ENCODE measurements around the gene SPATA32.
A peak's percentile ranks its signal among the peaks of the same experiment; 100 is the strongest.

SPATA32 gene

GRCh38 chr17:45246338-45246737, 15.6 kb downstream of the SPATA32 start:
- DNase-seq (ENCODE audit: low read depth) = no peak

- DNase-seq (ENCODE audit: low read depth) = no peak
These were observed 16.9 kb downstream of the SPATA32 start for GRCh38 chr17:45244725-45245656.

- no peak for DNase-seq (ENCODE audit: low read depth)
These were observed 18.1 kb downstream of the SPATA32 start for GRCh38 chr17:45243750-45244149.

GRCh38 chr17:45242029-45242414, 19.9 kb downstream of the SPATA32 start:
- no peak for DNase-seq (ENCODE audit: low read depth)

- no peak for DNase-seq (ENCODE audit: low read depth)
These were observed 20.4 kb downstream of the SPATA32 start for GRCh38 chr17:45241328-45242028.

- no peak for DNase-seq (ENCODE audit: low read depth)
These were observed 21.0 kb downstream of the SPATA32 start for GRCh38 chr17:45240905-45241327.

- no peak for DNase-seq (ENCODE audit: low read depth)
These were observed 23.6 kb downstream of the SPATA32 start for GRCh38 chr17:45238155-45238774.

- no peak for DNase-seq (ENCODE audit: low read depth)
These were observed 24.2 kb downstream of the SPATA32 start for GRCh38 chr17:45237686-45238085.

- DNase-seq (ENCODE audit: low read depth) = no peak
These were observed 25.6 kb downstream of the SPATA32 start for GRCh38 chr17:45236282-45236606.

- peak; percentile 76 for DNase-seq (ENCODE audit: low read depth)
These were observed 26.2 kb downstream of the SPATA32 start for GRCh38 chr17:45235416-45236281.

GRCh38 chr17:45234641-45235415, 27.1 kb downstream of the SPATA32 start:
- DNase-seq (ENCODE audit: low read depth) = no peak

GRCh38 chr17:45233423-45233924, 28.4 kb downstream of the SPATA32 start:
- DNase-seq (ENCODE audit: low read depth) = no peak

- no peak for DNase-seq (ENCODE audit: low read depth)
These were observed 29.1 kb downstream of the SPATA32 start for GRCh38 chr17:45232514-45233422.

GRCh38 chr17:45231481-45232116, 30.3 kb downstream of the SPATA32 start:
- DNase-seq (ENCODE audit: low read depth) = no peak

- DNase-seq (ENCODE audit: low read depth) = peak; percentile 46
These were observed 31.0 kb downstream of the SPATA32 start for GRCh38 chr17:45230787-45231480.

- DNase-seq (ENCODE audit: low read depth) = no peak
These were observed 31.5 kb downstream of the SPATA32 start for GRCh38 chr17:45230410-45230786.

GRCh38 chr17:45229681-45230409, 32.0 kb downstream of the SPATA32 start:
- no peak for DNase-seq (ENCODE audit: low read depth)

Data from EH (cell line).